ENCODE measurements around the gene EML4.

EML4 gene

DNA sequence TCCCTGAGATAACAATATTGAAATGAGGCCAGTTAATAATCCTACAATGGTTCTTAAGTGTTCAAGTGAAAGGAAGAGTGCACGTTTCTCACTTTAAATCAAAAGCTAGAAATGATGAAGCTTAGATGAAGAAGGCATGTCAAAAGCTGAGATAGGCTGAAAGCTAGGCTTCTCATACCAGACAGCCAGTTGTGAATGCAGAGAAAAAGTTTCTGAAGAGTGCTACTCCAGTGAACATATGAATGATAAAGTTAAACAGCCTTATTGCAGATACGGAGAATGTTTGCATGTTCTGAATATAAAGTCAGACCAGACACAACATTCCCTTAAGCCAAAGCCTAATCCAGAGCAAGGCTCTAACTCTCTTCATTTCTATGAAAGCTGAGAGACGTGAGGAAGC lies 51.4 kb downstream of the EML4 start:
- in situ Hi-C loops (cut with MboI; ENCODE audit: low sequenced_read_pairs) = loop anchor here (25.0 kb wide), 1 partner anchor 358 kb away; no protein-coding TSS in a partner anchor

DNA sequence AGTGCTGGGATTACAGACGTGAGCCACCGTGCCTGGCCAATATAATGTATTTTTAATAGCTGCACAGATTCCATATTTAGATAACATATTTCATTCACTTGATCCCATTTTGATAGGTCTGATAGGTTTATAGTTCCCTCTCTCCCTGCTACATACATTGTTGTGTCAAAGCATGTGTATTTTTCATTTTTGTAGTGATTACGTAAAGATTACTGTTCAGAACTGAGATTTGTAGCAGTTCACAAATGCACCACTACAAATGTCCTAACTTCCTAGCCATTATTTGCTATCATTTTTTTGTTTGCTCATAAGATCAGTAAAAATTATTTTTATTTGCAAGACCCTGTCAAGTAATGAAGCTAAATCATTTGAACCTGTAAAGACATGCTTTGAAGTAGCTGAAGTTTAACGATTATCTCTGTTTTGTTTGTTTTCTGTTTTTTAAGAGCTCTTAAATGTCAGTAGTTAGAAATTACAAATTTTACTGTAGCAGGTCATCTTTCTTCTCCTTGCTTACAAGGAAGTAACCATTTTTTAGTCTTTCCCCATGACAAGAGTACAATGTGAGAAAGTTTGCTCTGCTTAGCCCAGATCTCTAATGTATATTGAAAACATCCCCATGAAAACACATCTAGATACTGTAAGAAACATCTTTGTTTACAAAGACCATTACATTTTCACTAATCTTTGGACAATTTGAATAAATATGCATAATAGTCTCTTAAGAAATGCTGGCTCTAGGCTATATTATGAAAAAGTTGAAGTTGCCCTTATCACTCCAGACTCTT lies 54.1 kb downstream of the EML4 start:
- in situ Hi-C loops (cut with MboI; ENCODE audit: low sequenced_read_pairs) = loop anchor here (25.0 kb wide), 1 partner anchor 361 kb away; no protein-coding TSS in a partner anchor

DNA sequence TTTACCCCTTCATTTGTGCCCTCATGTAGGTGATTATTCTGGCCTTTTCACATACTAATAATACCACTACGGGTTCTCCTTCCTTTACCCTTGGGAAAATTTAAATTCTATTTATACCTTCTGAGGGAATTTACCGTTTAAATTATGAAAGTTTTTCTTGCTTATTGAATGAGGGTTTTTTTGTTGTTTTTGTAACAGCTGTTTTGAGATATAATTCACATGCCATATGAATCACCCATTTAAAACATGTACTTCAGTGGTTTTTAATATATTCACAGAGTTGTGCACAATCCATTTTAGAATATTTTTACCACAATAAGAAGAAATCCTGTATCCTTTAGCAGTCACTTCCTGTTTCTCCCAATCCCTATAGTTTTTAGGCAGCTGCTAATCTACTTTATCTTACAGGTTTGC lies 54.7 kb downstream of the EML4 start:
- in situ Hi-C loops (cut with MboI; ENCODE audit: low sequenced_read_pairs) = loop anchor here (25.0 kb wide), 1 partner anchor 362 kb away; no protein-coding TSS in a partner anchor

DNA sequence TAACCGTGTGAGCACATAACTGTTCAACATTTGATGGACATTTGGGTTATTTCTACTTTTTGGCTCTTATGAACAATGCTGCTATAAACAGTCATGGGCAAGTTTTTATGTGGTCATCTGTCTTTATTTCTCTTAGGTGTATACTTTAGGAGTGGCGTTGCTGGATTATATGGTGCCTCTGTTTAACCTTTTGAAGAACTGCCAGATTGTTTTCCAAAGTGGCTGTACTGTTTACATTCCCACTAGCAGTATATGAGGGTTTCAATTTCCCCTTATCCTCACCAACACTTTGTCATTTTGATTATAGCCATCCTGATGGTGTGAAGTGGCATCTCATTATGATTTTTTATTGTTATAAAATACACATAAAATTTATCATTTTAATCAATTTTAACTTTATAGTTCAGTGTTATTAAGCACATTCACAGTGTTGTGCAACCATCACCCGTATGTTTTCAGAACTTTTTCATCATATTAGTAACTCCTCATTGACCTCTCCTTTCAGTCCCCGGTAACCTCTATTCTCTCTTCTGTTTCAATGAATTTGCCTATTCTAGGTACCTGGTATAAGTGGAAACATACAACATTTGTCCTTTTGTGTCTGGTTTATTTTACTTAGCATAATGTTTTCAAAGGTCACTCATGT lies 55.4 kb downstream of the EML4 start:
- in situ Hi-C loops (cut with MboI; ENCODE audit: low sequenced_read_pairs) = loop anchor here (25.0 kb wide), 1 partner anchor 362 kb away; no protein-coding TSS in a partner anchor

DNA sequence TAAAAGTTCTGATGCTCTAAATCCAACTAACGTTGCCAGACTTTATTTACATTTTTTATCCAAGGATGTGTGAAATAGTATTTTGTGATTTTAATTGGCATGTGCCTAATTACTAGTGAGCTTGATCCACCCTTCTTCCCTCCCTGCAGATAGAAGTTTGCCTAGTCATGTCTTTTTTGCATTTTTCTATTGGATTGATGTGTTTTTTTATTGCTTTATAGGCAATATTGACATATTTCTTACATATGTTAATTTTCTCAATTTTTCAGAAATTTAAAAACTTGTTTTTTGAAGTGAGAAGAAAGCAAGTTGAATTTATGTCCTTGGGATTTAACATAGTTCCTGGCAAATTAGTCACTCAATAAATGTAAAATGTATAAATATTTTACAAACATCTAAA lies 56.4 kb downstream of the EML4 start:
- in situ Hi-C loops (cut with MboI; ENCODE audit: low sequenced_read_pairs) = no loop called here

DNA sequence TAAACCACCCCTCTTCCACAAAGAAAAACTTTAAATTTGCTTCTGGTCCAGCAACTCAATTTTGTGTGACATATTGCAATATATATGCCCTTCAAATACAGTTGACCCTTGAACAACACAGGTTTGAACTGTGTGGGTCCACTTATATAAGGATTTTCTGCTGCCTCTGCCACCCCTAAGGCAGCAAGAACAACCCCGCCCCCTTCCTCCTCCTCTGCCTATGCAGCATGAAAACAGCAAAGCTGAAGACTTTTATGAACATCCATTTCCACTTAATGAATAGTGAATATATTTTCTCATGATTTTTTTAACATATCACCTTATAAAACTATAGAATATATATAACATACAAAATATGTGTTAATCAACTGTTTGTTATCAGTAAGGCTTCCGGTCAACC lies 58.3 kb downstream of the EML4 start:
- in situ Hi-C loops (cut with MboI; ENCODE audit: low sequenced_read_pairs) = no loop called here

DNA sequence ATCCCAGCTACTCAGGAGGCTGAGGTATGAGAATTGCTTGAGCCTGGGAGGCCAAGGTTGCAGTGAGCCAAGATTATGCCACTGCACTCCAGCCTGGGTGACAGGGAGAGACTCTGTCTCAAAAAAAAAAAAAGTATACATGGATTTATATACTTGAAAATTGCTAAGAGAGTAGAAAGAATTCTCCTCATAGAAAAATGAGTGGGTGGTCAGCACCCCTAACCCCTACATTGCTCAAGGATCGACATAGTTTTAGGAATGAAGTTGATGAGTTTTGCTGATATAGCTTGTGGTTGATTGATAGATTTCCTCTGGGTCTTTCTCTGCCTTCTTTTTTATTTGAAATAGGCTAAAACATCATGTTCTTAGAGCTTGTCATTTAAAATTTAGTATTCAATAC lies 58.9 kb downstream of the EML4 start:
- in situ Hi-C loops (cut with MboI; ENCODE audit: low sequenced_read_pairs) = no loop called here

DNA sequence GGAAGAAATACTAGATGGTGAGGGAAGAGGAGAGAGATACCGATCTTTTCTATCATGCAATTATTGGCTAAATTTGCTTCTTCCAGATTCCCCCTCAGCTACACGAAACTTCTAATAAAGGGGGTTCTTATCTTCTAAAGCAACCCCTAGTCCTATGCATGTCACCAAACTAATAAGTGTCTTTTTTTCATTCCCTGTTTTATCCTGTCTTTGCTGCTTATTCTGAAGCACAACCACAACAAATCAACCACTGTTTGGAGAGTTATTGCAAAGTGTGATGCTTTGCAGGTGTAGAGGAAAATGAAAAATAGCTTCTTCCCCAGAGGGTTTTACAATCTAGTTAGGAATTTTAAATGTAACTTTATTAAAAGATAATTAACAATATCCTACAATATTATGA lies 60.8 kb downstream of the EML4 start:
- in situ Hi-C loops (cut with MboI; ENCODE audit: low sequenced_read_pairs) = no loop called here

DNA sequence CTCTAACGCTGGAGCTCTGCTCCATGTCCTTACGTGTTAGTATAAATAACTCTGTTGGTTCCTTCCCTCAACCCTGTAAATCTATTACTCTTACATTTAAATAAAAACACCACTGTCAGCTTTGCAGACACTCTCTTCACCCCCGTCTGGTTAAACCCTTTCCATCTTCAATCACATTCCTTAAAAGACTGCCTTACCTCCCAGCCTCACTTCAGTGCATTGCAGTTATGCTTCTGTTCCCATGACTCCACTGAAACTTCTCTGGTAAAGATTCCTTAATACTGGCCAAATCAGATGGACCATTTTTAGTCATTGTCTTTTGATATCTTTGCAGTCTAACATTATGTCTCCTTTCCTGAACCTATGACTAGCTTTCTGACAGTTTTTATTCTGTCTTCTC lies 61.7 kb downstream of the EML4 start:
- in situ Hi-C loops (cut with MboI; ENCODE audit: low sequenced_read_pairs) = no loop called here

DNA sequence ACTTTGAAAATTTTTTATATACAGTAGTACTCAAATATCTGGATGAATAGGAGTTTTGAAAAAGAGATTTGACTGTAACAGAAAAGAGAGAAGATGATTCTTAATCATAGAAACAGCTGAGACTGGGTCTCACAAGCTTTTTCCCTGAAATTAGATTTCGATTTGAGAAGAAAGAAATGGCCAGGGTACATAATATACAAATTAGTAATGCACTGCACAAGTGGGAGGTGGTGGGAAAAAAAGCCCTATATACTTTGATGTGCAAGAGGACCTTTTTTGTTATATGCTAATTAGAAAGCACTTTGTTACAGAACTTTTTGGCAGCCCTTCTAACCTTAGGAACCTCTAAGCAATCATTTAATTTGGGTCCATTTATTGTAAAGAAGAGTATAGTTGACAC lies 62.9 kb downstream of the EML4 start:
- in situ Hi-C loops (cut with MboI; ENCODE audit: low sequenced_read_pairs) = no loop called here

DNA sequence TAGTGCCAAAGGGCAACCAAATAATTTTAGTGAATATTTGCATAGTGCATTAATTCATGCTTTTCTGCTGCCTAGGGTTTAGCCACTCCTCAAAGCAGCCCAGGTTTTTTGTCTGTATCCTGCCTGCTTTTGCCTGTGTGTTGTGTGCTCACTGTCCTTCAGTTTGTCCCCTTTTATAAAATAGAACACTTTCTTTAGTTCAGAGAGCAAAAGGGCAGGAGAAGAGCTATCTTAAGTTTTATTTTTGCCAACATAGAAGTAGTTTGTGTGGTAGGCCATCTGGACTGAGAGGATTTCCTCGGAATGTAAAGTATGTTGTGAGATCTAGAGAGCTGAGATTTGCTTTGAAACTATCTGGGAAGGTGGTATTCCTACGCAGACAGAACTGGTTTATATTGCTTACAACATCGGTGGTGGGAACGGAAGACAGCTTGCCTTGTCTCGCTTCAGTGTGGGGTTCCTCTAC lies 64.9 kb downstream of the EML4 start:
- in situ Hi-C loops (cut with MboI; ENCODE audit: low sequenced_read_pairs) = no loop called here

DNA sequence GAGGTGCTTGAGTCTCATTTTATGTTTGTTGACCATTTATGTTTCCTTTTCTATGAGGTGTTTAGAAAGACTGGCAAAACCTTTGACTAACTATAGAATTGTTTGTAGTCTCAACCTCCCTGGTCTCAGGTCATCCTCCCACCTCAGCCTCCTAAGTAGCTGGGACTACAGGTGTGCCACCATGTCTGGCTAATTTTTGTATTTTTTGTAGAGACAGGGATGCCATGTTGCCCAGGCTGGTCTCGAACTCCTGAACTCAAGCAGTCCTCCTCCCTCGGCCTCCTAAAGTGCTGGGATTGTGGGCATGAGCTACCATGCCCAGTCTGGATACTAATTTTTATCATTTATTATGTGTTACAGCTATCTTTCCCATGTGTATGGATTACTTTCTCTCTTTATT lies 67.8 kb downstream of the EML4 start:
- in situ Hi-C loops (cut with MboI; ENCODE audit: low sequenced_read_pairs) = no loop called here

DNA sequence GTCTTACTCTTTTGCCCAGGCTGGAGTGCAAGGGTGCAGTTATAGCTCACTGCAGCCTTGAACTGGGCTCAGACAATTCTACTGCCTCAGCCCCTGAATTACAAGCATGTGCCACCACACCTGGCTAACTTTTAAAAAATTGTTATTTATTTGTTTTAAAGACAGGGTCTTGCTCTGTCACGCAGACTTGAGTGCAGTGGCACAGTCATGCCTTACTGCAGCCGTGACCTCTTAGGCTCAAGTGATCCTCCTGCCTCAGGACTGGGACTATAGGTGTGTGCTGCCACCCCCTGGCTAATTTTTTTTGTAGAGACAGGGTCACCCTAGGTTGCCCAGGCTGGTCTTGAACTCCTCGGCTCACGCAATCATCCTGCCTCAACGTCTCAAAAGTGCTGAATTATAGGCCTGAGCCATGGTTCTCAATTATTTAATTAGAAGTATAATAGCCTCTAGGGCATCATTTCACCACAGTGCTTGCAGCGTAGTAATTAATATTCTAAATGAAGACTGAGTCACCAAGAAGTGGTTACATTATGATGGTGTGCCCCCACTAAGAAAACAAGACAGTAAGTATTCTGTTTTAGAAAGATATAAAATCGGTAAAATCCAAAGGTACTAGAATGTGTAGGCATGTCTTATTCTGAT lies 69.6 kb downstream of the EML4 start:
- in situ Hi-C loops (cut with MboI; ENCODE audit: low sequenced_read_pairs) = no loop called here

DNA sequence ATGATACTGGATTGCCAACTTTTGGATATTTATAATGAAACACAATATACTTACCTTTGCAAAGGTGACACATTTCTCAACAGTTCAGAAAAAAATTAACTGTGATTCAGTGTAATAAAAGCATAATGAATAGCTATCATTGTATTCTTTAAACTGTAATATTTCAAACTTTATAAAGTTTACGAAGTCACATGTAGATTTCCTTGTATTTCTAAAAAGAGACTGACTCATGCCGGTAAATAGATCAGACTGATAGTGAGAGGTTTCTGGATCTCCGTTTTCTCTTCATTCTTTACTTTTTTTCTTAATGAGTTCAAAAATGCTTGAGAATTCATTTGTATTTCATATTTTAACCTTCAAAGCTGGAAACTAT lies 70.1 kb downstream of the EML4 start:
- in situ Hi-C loops (cut with MboI; ENCODE audit: low sequenced_read_pairs) = no loop called here

DNA sequence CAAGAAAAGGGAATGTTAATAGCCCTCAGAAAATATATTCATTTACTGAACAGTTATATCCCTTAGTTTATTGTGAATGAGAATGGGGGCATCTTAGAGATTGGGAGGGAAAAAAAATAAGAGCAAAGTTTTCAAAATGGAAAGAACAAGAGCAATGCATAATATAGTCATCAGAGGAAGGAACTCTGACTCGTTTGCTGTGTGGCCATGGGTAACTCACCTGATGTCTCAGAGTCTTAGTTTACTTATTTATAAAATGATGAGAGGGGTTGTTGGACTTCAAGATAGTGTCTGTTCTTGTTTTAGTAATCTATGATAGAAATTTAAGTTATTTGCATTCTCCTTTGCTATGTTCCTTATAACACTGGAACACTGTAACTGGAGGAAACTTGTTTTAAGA lies 70.7 kb downstream of the EML4 start:
- in situ Hi-C loops (cut with MboI; ENCODE audit: low sequenced_read_pairs) = no loop called here

DNA sequence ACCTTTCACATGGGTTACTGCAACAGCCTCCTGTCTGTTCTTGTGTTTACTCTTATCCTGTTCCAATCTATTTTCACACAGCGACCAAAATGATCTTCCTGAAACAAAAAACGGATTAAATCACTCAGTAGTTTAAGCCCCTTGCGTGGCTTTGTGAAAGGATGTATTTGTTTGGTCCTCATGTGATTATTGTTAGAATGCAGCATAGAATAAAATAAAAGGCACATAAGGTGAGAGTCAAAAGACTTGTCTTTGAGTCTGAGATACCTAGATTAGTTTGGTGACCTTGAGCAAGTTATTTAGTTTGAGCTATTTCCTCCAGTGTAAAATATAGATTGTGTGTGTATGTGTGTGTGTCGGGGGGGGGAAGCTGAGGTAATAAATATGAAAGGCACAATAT lies 72.4 kb downstream of the EML4 start:
- in situ Hi-C loops (cut with MboI; ENCODE audit: low sequenced_read_pairs) = no loop called here

DNA sequence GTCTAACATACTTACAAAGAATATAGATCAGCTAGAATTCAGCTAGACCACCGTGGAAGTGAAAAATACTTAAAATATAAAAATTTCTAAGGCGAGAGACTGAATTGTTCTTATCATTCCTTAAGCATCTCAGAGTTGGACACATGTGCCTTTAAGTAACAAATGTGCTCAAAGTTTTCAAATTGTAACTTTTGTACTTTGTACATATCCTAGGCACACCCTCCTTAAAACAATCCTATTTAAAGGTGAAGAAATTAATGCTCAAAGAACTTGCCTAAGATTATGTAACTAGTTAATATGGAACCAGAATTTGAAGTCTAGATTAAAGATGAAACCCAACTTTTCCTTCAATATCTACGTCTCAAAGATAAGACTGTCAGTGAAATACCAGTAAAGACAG lies 74.1 kb downstream of the EML4 start:
- in situ Hi-C loops (cut with MboI; ENCODE audit: low sequenced_read_pairs) = no loop called here

DNA sequence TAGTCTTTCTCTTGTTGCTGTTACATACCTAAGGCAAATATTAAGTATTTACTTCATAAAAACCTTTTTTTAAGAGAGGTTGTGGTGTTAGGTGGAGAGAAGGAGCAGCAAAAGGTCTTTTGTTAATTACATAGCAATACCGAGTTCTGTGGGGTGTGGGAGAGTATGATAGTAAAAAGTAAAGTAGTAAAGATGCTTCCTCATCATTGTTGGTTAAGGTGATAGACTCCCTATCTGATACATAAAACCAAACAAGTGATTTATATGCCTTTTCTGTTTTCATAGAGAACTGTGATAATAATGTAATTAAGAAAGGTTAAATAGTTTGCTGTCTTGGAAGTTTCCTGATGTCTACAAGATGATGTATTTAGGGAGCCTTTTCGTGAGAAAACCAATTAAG lies 75.4 kb downstream of the EML4 start:
- in situ Hi-C loops (cut with MboI; ENCODE audit: low sequenced_read_pairs) = no loop called here

DNA sequence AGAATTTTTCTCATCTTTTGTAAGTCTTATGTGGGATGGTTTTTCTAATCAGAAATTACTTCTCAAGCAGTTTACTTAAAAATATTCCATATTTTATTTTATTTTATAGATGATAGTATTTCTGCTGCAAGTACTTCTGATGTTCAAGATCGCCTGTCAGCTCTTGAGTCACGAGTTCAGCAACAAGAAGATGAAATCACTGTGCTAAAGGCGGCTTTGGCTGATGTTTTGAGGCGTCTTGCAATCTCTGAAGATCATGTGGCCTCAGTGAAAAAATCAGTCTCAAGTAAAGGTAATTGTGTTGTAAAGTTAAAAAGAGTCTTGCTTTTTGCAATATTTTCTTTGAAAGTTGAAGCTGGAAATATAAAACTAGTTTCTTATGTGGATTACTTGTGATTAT lies 76.2 kb downstream of the EML4 start:
- in situ Hi-C loops (cut with MboI; ENCODE audit: low sequenced_read_pairs) = no loop called here

DNA sequence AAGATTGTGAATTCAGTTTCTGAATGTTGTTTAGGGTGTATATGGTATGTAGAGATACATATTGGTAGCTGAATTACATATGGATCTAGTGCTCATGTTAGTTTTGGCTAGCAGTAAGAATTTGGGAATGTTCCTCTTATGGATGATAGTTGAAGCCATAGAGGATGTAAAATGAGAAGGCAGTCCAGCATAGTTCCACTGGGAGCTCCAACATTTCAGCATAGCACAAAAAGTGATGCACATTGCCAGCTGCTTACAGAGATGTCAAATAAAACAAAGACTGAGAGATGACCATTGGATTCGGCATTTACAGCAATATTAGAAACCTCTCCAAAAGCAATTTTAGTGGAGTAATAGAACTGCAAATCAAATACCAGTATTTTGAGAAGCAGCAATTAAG lies 77.4 kb downstream of the EML4 start:
- in situ Hi-C loops (cut with MboI; ENCODE audit: low sequenced_read_pairs) = no loop called here

DNA sequence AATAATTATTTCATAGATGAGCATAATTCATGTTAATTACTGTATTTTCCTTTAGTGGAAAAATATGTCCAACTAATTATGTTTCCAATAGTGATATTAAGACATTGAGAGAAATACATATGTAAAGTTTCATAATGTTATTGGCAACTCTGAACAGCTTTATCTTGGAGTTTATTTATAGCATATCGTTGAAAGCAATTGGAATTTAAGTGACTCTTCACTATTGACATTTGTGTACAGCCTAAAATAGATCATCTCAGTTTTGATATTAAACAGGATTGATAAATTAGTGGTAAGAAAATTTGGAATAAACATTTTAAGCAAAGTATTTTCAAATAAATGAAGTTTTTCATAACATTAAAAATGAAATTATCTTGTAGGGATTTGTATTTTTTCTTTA lies 79.7 kb downstream of the EML4 start:
- in situ Hi-C loops (cut with MboI; ENCODE audit: low sequenced_read_pairs) = no loop called here

DNA sequence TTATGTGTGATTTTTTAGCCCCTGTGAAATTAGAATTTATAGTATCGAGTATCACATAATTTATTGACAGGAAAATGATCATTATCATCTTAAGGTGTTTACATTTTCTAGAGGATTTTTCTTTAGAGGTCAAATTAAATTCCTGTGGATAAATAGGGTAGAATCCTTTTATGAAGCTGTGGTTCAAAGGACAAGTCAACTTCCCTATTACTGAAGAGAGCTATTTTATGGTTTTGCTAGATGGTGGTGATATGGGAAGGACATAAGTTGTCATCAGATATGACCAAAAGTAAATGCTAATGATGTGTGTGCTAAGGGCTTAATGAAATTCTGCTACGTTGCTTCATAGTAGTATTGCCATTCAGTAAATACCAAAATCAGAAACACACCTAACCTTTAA lies 80.1 kb downstream of the EML4 start:
- in situ Hi-C loops (cut with MboI; ENCODE audit: low sequenced_read_pairs) = no loop called here

Data from HL-60/S4 treated with retinoic acid at 250 ng/mL for 4 days and 3 days (cell line).